ENCODE results near the gene CHN2. TPM values are rescaled to one million over a fixed set of nuclear protein-coding genes. Genes with fewer than 3 reads are reported as not detected.

Gene CHN2
- total RNA-seq, 1 experiment from 2014 or later: not detected

GRCh38 chr7:29162577-29162976 is 32.0 kb upstream of the CHN2 start:
- Histone ChIP-seq H3K9me3 (ENCODE audit: insufficient read depth, low read depth) (peaks cover 7% of the 10 kb centered on the region; the same call in 1 of the 2 replicates), H3K4me3 (no peak overlapping the region), H2AFZ (no peak overlapping the region), H3K27ac (no peak overlapping the region), H3K4me2 (no peak overlapping the region), H3K27me3 (ENCODE audit: insufficient read depth, low read depth) (no peaks in the 10 kb centered on the region), H3K4me1 (replicated peaks; ENCODE audit: insufficient read depth) (no peaks in the 10 kb centered on the region), H4K20me1 (ENCODE audit: insufficient read depth) (no peaks in the 10 kb centered on the region), H3K79me2 (ENCODE audit: low read depth) (no peaks in the 10 kb centered on the region), H3F3A (ENCODE audit: insufficient read depth, low read depth) (no peaks in the 10 kb centered on the region), H3K36me3 (ENCODE audit: low read depth) (no peaks in the 10 kb centered on the region), H3K9me2 (ENCODE audit: insufficient read depth) (no peaks in the 10 kb centered on the region)
- no TSS peak for BruUV-seq (replicated peaks)
- no peak for TF ChIP-seq CTCF (conservative IDR thresholded peaks at IDR 0.05)
- no peak for TF ChIP-seq EZH2 (IDR thresholded peaks at IDR 0.05; ENCODE audit: low read depth)
- DNase-seq: no peak
- CTCF ChIA-PET: no interaction called here
- POLR2A ChIA-PET (ENCODE audit: unreplicated experiment): no interaction called here
- intact Hi-C loops (cut with micrococcal nuclease; ENCODE audit: unreplicated experiment): no loop called here

GRCh38 chr7:29163854-29164253 is 30.7 kb upstream of the CHN2 start:
- Histone ChIP-seq H3K4me1 (replicated peaks; ENCODE audit: insufficient read depth) (no peaks in the 10 kb centered on the region), H3K27ac (no peak overlapping the region), H3K27me3 (ENCODE audit: insufficient read depth, low read depth) (no peaks in the 10 kb centered on the region), H3K9me2 (ENCODE audit: insufficient read depth) (no peaks in the 10 kb centered on the region), H3K9me3 (ENCODE audit: insufficient read depth, low read depth) (peaks cover 7% of the 10 kb centered on the region; the same call in 1 of the 2 replicates), H4K20me1 (ENCODE audit: insufficient read depth) (no peaks in the 10 kb centered on the region), H2AFZ (no peak overlapping the region), H3K36me3 (ENCODE audit: low read depth) (no peaks in the 10 kb centered on the region), H3K4me2 (no peak overlapping the region), H3F3A (ENCODE audit: insufficient read depth, low read depth) (no peaks in the 10 kb centered on the region), H3K4me3 (no peak overlapping the region), H3K79me2 (ENCODE audit: low read depth) (no peaks in the 10 kb centered on the region)
- DNase-seq: no peak
- no peak for TF ChIP-seq CTCF (conservative IDR thresholded peaks at IDR 0.05)
- TF ChIP-seq EZH2 (IDR thresholded peaks at IDR 0.05; ENCODE audit: low read depth): no peak
- intact Hi-C loops (cut with micrococcal nuclease; ENCODE audit: unreplicated experiment): no loop called here
- no TSS peak for BruUV-seq (replicated peaks)
- POLR2A ChIA-PET (ENCODE audit: unreplicated experiment): no interaction called here
- CTCF ChIA-PET: no interaction called here

- no peak for DNase-seq
- H3K36me3 ChIP-seq (ENCODE audit: low read depth): no peaks in the 10 kb centered on the region
- H4K20me1 ChIP-seq (ENCODE audit: insufficient read depth): no peaks in the 10 kb centered on the region
- no peak overlapping the region for H3K27ac ChIP-seq
- no peaks in the 10 kb centered on the region for H3F3A ChIP-seq (ENCODE audit: insufficient read depth, low read depth)
- BruUV-seq (replicated peaks): no TSS peak
- H2AFZ ChIP-seq: no peak overlapping the region
- no peaks in the 10 kb centered on the region for H3K9me2 ChIP-seq (ENCODE audit: insufficient read depth)
- intact Hi-C loops (cut with micrococcal nuclease; ENCODE audit: unreplicated experiment): no loop called here
- H3K4me3 ChIP-seq: no peak overlapping the region
- ChIA-PET CTCF (no interaction called here), POLR2A (ENCODE audit: unreplicated experiment) (no interaction called here)
- H3K27me3 ChIP-seq (ENCODE audit: insufficient read depth, low read depth): no peaks in the 10 kb centered on the region
- H3K79me2 ChIP-seq (ENCODE audit: low read depth): no peaks in the 10 kb centered on the region
- TF ChIP-seq EZH2 (IDR thresholded peaks at IDR 0.05; ENCODE audit: low read depth): no peak
- TF ChIP-seq CTCF (conservative IDR thresholded peaks at IDR 0.05): no peak
- peaks cover 7% of the 10 kb centered on the region; the same call in 1 of the 2 replicates for H3K9me3 ChIP-seq (ENCODE audit: insufficient read depth, low read depth)
- H3K4me2 ChIP-seq: no peak overlapping the region
- H3K4me1 ChIP-seq (replicated peaks; ENCODE audit: insufficient read depth): no peaks in the 10 kb centered on the region
Observed at GRCh38 chr7:29167721-29168120, 26.9 kb upstream of the CHN2 start.

Measured in PC-9 (cell line).